Activated CD8-positive, alpha-beta memory T cell treated with anti-CD3 and anti-CD28 coated beads for 1 hour (primary cell): ENCODE data around the gene BRSK2.

ENCODE experiments used
- DNase-seq, 2 donors: peaks; one replicate each; pipeline ENCODE4 v3.0.0-alpha.2; 2020; ENCODE audit warnings: low read depth in 1 of 2; ENCODE audit errors: extremely low read depth in 1 of 2

The BRSK2 gene

DNA sequence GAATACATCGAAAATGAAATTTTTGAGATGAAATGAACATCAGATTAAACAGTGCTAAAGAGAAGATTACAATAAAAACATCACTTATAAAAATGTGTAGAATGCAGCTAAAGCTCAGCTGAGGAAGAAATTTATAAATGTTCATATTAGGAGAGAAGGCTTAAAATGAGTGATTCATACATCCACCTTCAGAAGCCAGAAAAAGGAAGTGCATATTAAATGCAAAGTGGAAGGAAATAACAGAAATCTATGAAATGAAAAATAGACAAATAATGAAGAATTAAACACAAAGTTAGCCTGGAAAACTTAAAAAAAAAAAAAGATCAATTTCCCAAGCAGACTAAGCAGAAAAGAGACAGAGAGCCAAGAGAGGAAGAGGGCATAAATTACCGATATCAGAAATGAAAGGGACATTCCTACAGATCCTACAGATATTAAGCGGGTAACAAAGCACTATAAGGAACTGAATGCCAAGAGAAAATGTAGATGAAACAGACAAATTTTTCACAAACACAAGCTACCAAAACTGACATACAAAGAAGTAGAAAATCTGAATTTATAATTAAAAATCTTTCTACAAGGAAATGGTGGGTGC lies 104.0 kb downstream of the BRSK2 start:
- DNase-seq = no peak

DNA sequence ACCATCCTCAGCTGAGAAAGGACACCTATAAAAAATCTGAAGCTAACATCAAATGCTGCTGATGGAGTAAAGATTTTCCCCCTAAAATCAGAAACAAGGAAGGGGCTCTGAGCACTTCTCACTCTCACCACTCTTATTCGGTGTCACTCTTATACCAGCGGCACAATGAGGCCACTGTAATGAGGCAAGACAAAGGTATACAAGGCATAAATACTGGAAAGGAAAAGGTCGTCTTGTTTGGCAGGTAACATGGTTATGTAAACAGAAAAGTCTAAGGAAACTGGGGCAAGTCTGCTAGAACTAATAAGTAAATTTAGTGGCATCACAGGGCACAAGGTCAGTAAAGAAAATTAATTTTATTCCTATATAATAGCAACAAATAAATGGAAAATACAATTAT lies 104.9 kb downstream of the BRSK2 start:
- no peak for DNase-seq

DNA sequence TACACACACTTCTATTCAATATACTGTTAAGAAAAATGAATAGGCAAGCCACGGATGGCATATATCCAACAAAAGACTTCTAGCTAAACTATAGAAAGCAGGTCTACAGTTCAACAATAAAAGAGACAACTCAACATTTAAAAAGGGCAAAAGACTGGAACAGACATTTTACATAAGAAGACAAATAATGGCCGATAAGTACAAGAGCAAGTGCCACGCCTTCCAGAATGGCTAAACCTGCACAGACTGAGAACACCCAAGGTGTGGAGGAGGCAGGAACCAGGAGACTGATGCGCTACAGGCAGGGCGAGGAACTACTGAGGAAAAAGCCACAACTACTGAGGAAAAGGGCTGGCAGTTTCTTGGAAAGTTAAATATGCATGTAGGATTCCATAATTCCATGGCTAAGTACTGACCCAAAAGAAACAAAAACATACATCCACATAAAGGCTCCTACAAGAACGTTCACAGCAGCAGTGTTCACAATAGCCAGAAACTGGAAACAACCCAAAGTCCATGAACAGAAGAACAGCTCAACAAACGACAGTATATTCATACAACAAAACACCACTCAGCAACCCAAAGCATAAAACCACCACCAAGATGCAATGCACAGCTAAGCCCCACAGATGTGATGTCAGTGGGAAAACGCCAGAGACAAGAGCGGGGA lies 106.5 kb downstream of the BRSK2 start:
- no peak for DNase-seq

DNA sequence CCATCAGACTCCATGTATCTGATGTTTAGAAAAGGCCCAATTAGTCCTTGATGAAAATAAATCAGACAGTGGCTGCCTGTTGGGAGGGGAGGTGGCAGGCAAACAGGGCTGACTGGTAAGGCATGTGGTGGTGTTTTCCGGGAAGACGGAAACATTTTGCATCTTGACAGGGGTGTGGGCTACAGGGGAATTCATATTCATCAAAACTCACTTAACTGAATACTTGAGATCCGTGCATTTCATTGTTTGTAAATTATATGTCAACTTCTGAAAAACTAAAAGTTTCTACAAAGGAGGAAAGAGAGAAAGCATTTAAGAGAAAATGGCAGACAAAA lies 107.0 kb downstream of the BRSK2 start:
- DNase-seq = no peak

DNA sequence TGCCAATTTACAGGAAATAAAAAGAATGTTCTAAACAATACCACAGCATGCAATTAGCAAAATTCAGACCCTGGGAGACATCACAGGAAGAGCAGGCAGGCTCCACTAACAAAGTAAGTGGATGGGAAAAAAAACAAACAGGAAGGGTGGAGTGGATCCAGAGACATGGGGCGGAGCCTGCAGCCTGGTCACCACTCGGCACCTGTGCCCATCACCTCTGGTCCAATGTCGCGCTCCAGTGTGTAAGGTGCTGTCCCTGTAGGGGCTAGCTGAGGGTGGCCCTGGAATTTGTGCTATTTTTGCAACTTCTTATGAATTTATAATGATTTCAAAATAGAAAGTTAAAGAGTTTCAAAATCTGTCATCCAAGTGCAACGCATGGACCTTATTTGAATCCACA lies 107.9 kb downstream of the BRSK2 start:
- DNase-seq = no peak

DNA sequence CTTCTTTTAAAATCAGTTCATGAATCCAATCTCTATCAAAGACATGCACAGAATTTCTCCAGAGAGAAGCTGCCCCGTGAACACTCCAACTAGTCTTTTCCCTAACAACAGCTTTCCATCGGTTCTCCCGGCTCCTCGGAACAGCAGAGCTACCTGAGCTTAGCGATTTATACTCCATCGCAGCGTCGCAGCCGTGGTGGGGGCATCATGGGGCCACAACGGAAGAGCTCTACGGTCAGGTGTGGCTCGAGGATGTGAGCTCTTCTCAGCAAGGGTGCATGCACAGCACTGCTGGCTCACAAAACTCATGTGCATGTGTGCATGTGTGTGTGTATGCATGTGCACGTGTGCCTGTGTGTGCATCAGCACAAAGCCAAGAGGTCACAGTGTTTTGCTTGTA lies 108.5 kb downstream of the BRSK2 start:
- DNase-seq = no peak

DNA sequence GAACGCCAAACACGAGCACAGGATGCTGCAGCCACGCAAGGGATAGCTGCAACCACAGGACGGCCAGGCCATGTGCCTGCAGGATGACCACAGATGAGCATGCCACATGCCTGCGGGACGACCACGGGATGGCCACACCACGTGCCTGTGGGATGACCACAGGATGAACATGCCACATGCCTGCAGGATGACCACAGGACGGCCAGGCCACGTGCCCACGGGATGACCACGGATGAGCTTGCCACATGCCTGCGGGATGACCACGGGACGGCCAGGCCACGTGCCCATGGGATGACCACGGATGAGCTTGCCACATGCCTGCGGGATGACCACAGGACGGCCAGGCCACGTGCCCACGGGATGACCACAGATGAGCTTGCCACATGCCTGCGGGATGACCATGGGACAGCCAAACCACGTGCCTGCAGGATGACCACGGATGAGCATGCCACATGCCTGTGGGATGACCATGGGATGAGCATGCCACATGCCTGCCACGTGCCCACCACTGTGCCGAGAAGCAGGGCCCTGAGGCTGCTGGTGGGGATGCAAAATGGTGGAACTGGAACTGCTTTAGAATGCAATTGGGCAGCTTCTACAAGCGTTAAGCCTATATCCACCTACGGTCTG lies 109.6 kb downstream of the BRSK2 start:
- no peak for DNase-seq

DNA sequence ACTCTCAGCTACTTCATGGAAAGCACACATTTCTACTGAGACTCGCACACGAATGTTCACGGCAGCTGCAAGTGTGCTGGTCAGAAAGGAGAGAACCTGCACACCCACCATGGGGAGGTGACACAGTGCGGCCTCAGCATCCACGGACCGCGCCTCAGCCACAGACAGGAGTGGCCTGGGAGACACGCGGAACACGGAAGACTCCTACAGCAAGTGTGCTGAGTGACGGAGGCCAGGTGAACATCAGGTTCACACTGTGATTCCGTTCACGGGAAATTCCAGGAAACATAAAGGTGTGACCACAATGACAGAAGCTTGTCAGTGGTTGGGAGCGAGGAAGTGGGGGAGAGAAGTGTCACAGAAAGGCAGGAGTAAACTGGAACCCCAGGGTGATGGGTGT lies 110.2 kb downstream of the BRSK2 start:
- no peak for DNase-seq

DNA sequence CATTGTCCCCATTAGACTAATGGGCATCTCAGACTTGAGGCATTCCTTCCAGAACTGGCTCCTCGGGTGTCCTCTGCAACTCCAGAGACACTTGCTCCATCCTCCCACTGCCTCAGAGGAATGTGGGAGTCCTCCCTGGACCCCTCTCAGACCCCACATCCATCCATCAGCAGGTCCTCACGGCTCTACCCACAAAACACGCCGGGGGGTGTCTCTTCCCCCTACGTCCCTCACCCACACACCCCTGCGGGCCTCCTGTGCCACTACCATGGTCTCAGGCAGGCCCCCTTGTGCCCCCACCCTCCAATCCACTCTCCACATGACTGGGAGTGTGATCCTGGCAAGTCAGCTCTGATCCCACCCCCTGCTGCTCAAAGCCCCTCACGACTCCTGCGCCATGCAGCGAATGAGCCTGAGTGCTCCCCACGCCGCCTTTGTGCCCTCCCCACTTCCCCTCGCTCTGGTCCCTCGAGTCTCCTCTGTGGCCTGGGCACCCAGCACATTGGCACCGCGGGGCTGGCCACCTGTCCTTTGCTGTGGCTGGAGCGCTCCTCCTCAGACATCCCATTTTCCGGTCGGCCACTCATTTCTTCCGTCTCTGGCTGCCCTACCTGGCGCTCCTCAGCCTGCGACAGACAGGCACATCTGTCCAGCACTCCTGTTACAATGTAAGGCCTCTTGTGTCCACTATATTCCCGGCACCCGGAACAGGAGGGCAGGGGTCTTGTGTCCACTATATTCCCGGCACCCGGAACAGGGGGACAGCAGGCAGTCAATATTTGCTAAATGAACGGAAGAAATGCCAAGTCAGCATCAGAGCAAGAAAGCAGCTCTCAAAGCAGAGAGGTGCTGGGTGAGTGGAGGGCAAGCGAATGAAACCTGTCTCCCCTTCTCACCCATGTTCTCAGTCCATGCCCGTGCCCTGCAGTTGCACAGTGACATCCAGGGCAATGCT lies 111.0 kb downstream of the BRSK2 start:
- DNase-seq = no peak

DNA sequence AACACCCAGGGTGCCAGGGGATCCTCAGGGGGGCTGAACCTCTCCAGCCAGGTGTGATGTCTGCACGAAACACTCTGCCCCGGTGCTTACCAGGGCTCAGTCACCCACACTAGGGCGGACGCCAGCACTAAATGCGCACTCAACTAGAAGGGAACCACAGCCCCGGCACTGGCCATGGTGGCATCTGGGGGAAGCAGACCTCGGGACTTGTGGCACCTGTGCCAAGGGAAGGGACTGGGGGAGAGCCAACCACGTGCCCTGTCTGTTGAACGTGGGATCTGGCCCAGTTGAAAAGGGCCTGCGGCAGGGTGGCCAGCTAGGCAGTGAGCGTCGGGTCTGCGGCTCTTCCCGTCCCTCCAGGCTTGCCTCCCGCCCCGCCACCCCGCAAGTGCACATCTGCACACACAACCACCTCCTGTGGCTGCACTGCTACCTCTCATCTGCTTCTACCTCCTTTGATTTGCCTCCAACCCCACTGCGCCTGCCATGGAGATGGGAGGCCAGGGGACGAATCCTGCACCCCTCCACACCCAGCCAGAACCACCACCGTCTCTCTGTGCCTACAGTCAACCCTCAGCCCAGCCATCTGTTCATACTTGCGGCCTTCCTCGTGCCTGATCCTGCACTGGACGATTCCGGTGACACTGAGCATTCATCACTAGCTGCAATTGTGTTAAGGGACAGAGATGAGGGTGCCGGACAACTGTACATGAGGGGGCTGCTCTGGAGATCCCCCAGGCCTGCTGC lies 111.9 kb downstream of the BRSK2 start:
- no peak for DNase-seq

DNA sequence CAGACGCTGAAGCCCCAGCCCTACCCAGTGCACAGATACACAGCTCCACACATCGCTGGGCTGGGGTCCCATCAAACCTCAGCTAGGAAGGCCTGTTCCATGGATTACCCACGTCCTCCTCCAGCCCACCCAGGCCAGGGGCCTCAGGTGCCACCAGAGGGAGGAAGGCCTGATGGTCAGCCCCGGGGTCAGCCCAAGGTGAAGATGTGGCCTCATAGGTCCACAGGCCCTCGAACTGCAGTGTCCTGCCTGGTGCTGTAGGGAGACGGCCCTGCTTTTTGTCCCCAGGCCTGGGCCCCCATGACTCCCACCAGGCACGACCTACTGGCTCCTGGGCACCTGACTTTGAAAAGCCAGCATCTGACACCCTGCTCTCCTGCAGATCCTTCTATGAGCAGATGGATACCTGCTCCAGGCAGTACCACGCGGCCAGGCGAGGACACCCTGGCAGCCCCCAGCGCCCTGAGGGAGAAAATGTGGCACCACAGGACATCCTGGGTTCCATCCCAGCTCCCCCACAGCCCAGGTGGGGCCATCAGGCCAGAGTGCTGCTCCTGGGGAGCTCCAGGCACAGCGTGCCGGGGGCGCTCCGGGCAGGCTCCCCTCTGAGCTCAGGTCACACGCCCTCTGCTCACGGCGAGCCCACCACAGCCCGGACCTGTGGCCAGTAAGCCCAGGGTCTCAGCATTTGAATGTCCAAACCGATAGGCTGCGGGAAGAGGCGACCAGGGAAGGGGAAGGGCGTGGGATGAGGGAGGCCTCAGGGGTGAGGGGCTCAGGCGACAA lies 112.6 kb downstream of the BRSK2 start:
- no peak for DNase-seq

DNA sequence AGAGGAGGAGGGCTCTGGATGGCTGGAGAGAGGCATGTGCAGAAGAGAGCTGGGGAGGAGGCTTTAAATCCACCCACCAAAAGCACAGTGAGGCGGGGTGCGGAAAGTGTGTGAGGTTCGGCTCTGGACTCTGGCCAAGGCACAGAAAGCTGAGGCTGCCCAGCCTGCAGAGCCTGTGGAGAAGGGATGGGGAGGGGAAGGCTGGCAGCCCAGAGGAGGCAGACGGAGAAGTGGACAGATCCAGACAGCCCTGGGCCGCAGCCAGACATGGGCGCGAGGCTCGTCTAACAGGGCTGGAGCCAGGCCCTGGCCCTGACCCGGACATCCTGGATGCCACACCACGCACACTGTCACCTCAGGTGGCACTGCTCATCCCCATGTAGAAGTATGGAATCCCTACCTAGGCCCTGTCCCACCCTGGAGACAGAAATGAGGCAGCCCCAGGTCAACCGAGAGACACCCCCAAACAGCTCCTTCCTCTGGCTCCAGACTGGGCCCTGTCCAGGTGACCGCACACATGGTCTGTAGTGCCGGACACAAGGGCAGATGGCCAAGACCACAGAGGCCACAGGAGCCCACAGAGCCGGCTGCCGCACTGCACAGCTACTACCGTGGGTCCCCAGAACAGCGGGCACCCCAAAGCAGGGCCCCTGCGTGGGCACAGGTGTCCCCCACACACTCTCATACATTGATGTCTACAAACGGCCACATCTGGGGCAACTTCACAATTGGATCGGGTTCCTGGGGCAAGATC lies 113.4 kb downstream of the BRSK2 start:
- no peak for DNase-seq

DNA sequence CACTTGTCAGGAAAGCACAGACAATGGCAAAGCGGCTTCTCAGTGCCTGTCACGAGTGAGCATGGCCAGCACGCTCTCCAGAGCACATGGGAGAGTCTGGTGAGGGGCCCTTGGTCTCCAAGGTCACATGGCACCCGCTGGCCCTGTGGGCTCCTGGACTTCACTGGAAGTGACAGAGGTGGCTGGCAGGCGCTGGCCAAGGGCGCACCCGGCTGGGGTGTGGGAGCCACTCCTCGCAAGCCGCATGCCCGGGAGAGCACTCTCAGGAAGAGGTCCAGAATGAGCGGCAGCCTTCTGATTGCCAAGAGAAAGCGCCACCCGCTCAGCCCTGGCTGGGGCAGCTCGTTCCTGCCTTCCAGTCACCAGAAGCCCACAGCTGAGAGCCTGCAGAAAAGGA lies 114.0 kb downstream of the BRSK2 start:
- DNase-seq = no peak

DNA sequence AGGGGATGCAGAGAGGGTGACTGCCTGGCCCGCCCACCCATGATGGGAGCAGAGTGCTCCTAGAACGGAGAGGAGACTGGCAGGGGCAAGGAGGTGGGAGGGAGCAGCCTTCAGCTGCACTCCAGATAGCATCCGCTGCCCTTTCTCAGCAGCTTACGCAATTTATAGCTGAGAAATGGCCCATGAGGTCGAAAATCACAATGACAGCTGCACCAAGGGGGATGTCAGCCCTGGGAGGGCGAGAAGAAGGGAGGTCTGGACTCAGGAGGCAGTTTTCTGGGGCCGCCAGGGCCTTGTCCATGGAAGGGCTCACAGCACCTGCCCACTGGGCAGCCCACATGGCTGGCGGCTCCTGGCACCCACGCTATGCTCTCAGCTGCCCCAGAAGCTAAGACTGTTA lies 114.4 kb downstream of the BRSK2 start:
- DNase-seq = no peak

DNA sequence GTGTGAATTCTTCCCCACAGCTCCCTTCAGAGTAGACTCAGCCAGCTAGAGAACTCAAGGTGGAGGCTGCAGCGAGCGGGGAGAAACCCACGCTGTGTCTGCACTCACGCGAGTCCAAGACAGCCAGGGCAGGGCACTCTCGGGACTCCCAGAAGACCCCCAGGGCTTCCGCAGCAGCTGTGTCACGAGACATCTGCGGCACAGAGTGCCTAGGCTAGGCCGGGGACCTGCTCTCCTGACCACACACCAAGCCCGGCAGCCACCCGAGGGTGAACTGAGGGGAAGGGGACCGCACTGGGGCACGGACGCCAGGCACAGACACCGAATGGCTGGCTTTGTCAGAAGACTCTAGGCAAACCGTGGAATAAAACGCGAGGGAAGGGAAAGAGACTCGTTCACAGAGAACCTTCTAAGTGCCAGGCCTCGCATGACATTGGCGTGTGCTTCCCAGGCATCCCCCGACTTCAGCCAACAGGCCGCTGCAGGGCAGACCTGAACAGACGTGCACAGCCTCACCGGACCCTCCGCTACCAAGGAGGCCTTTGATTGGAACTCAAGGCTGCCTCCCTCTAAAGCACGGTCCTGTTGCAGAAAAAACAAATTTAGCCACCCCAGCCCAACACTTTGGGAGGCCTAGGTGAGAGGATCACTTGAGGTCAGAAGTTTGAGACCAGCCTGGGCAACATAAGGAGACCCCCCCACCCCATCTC lies 115.0 kb downstream of the BRSK2 start:
- no peak for DNase-seq

DNA sequence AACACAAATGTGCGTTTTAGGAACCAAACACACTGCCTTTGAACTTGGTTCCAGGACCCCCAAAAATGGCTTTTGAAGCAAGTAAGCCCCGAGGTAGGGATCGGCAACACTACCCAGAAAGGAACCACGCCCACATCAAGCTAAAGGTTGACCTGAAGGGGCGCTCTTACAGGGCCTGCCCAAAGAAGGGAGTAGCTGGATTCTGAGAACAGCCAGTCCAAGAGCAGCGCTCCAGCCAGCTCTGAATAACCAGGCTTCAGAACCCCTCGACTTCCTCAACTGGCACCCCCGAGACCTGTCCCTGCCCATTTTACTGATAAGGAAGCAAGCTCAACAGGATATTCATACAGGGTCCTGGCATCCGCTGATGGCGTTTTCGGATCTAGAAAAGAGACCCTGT lies 115.7 kb downstream of the BRSK2 start:
- no peak for DNase-seq

DNA sequence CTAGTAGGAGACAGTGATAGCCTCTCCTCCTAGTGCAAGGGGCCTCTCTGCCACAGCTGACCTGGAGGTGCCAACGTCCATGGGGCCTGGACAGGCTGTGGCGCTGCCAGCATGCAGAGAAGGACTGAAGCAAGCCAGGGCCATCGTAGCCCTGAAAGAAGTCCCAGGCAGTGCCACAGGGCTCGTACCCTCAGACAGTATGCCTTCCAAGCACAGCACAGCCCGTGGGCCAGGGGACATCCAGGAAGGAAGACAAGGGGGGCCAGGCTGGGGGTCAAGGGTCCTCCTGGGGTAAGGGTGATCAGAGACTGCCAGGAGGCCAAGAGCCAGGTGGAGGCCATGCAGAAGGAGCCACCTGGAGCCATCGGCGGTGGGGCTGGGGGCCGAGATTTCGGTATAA lies 117.2 kb downstream of the BRSK2 start:
- DNase-seq = no peak

DNA sequence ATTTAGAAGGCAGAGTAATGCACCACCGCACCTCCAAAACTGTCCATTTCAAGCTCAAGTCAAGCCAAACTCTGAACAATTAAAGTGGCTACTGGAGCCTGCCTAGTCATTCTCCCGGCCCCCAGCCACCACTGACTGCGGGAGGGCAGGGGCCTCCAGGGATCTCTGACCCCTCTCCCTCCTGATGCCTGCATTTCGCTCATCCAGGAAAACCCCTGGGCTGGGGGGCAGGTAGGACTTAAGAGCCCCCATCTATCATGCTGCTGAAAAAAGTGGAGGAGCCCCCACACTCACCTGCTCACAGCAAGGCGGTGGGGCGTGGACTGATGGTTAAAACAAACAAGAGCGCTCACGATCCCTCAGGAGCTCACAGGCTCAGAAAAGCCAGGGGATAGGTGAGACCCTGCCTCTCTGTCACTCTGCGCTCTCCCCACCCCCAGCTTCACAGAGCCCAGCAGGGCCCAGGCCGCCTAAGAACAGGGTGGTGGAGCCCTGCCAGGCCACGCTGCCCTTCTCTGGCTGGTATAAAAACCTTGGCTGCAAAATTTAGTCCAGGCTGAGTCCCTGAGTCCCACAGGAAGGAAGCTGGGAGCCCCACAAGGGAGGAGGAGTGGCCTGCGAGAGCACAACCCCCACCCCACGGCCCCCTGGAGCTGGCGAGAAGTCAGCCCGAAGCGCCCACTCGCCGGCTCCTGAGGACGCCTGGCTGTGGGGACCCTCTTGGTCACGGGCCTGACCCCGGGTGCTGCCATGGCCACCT lies 117.8 kb downstream of the BRSK2 start:
- DNase-seq = no peak
